Neutrophil (primary cell): ENCODE data around the gene ATG101.

Experiments
- H3K27ac ChIP-seq: fragments of 200-600 bp; sonication (generic); 2 replicates; pipeline ENCODE4 v1.5.1; 2016; ENCODE audit warnings: mild to moderate bottlenecking, moderate library complexity
- H3K27me3 ChIP-seq: fragments of 200-600 bp; sonication (generic); 2 replicates; pipeline ENCODE4 v1.6.0; 2016; ENCODE audit warnings: mild to moderate bottlenecking
- H3K36me3 ChIP-seq: fragments of 200-600 bp; sonication (generic); 2 replicates; pipeline ENCODE4 v1.5.1; 2017
- H3K4me1 ChIP-seq, 2 experiments: fragments of 200-600 bp in 1 of 2; sonication (generic) in 1 of 2; 1 replicate in 1 of 2; 2 replicates in 1 of 2; pipeline versions ENCODE4 v1.5.1 to v1.6.1; 2013 to 2016; ENCODE audit warnings: low read depth in 1 of 2, low read length in 1 of 2, mild to moderate bottlenecking in 1 of 2, moderate library complexity in 1 of 2; ENCODE audit not compliant: control insufficient read depth in 1 of 2, insufficient read depth in 1 of 2
- H3K4me3 ChIP-seq, 2 experiments: fragments of 200-600 bp in 1 of 2; sonication (generic) in 1 of 2; 1 replicate in 1 of 2; 2 replicates in 1 of 2; pipeline ENCODE4 v1.5.1; 2013 to 2016; ENCODE audit warnings: low read depth in 1 of 2, low read length in 1 of 2, mild to moderate bottlenecking in 1 of 2, moderate library complexity in 1 of 2
- H3K9me3 ChIP-seq: fragments of 200-600 bp; sonication (generic); 2 replicates; pipeline ENCODE4 v1.5.1; 2016
- TF ChIP-seq, protein P1 (sequence below): fragments of 200-600 bp; sonication (generic); IDR thresholded peaks from 2 replicates; pipeline ENCODE4 v1.5.1; 2016; ENCODE audit warnings: antibody characterized with exemption

ATG101 gene

DNA sequence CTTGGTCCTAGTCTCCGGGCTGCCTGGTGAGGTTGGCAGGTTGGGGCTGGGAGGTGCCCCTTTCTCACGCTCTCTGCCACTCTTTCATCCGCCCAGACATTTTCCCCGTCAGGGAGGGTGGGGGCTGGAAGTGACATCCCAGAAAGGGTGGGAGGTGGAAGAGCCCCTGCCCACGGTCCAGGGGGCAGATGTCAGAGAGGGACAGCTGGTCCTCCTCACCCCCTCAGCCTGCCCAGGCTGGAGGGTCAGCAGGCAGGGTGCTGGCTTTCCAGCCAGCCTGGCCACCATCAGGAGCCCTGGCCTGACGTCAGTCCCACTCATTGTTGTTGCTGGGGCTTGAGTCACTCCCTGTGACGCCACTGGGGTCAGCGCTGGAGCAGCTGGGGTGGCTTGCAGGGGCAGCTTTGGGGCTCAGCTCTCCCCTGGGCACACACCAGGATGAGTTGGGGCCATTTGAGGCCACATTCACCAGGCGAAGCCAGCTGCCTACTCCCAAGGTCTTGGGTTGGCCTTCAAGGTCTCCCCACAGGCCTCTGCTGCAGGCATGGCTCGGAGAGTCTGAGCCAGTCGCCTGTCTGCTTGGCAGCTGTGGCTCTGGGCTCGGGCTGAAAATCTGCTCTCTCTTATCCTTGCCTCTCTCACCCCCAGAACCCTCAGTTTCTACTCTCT is 5.7 kb upstream of the ATG101 start:
- H3K27me3 ChIP-seq = peaks cover 38% of the 10 kb centered on the region
- no peak overlapping the region for H3K27ac ChIP-seq
- TF ChIP-seq, protein P1, sequence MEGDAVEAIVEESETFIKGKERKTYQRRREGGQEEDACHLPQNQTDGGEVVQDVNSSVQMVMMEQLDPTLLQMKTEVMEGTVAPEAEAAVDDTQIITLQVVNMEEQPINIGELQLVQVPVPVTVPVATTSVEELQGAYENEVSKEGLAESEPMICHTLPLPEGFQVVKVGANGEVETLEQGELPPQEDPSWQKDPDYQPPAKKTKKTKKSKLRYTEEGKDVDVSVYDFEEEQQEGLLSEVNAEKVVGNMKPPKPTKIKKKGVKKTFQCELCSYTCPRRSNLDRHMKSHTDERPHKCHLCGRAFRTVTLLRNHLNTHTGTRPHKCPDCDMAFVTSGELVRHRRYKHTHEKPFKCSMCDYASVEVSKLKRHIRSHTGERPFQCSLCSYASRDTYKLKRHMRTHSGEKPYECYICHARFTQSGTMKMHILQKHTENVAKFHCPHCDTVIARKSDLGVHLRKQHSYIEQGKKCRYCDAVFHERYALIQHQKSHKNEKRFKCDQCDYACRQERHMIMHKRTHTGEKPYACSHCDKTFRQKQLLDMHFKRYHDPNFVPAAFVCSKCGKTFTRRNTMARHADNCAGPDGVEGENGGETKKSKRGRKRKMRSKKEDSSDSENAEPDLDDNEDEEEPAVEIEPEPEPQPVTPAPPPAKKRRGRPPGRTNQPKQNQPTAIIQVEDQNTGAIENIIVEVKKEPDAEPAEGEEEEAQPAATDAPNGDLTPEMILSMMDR = no peak

DNA sequence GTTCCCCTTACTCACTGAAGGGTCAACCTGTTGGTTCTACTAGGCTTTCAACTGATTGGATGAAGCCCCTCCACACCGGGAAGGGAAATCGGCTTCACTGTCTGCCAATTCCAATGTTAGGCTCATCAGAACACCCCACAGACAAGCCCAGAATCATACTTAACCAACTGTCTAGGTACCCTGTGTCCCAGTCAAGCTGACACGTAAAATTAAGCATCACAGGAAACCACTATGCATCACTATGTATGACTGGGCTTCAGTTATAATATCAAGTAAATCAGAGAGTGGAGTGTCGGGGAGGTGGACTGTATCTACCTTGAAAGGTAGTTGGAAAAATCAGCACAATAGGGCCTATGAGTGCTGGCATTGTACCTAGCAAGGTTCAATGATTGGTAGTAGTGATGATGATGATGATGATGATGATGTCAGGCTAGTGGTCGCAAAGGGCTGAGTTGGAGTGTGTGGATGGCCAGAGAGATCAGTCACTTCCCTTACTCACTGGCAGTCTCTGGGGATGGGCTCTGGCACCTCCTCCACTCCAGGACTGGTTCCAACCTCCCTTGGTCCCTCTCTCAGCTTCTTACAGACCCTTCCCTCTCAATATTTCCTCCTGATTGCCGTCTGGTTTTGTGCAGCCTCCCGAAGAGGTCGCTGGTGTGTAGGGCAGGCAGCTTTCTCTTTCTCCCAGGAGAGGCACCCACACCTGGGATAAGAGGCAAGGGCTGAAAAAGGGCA is 3.3 kb upstream of the ATG101 start:
- Histone ChIP-seq H3K4me3 (no peak overlapping the region), H3K27ac (no peak overlapping the region), H3K9me3 (no peaks in the 10 kb centered on the region), H3K36me3 (no peaks in the 10 kb centered on the region), H3K4me1 (peaks cover 15 to 18% of the 10 kb centered on the region in 2 experiments), H3K27me3 (peaks cover 38% of the 10 kb centered on the region)
- TF ChIP-seq, protein P1 = no peak

More for the DNA sequence above, 5.7 kb upstream of the ATG101 start:
- no peaks in the 10 kb centered on the region for H3K36me3 ChIP-seq
- H3K4me1 ChIP-seq = peaks cover 3% of the 10 kb centered on the region in 2 experiments
- no peak overlapping the region for H3K4me3 ChIP-seq
- no peaks in the 10 kb centered on the region for H3K9me3 ChIP-seq

- H3K9me3 ChIP-seq = no peaks in the 10 kb centered on the region
- H3K4me3 ChIP-seq = no peak overlapping the region
- H3K27ac ChIP-seq = no peak overlapping the region
- TF ChIP-seq, protein P1 = no peak
- H3K27me3 ChIP-seq = peaks cover 38% of the 10 kb centered on the region
- H3K36me3 ChIP-seq = peaks cover under 1% of the 10 kb centered on the region
- peaks cover 15 to 18% of the 10 kb centered on the region in 2 experiments for H3K4me1 ChIP-seq
These were observed 2.8 kb upstream of the ATG101 start for GRCh38 chr12:52067081-52067374.

GRCh38 chr12:52070185-52070925 is 577 bp downstream of the ATG101 start:
- H3K27ac ChIP-seq = peak overlapping the region; percentile 75
- peaks cover 15 to 18% of the 10 kb centered on the region in 2 experiments for H3K4me1 ChIP-seq
- peak overlapping the region; percentile 96 to 97 for H3K4me3 ChIP-seq
- TF ChIP-seq, protein P1 = no peak
- H3K27me3 ChIP-seq = peaks cover 26% of the 10 kb centered on the region
- H3K9me3 ChIP-seq = no peaks in the 10 kb centered on the region
- peaks cover 33% of the 10 kb centered on the region for H3K36me3 ChIP-seq

DNA sequence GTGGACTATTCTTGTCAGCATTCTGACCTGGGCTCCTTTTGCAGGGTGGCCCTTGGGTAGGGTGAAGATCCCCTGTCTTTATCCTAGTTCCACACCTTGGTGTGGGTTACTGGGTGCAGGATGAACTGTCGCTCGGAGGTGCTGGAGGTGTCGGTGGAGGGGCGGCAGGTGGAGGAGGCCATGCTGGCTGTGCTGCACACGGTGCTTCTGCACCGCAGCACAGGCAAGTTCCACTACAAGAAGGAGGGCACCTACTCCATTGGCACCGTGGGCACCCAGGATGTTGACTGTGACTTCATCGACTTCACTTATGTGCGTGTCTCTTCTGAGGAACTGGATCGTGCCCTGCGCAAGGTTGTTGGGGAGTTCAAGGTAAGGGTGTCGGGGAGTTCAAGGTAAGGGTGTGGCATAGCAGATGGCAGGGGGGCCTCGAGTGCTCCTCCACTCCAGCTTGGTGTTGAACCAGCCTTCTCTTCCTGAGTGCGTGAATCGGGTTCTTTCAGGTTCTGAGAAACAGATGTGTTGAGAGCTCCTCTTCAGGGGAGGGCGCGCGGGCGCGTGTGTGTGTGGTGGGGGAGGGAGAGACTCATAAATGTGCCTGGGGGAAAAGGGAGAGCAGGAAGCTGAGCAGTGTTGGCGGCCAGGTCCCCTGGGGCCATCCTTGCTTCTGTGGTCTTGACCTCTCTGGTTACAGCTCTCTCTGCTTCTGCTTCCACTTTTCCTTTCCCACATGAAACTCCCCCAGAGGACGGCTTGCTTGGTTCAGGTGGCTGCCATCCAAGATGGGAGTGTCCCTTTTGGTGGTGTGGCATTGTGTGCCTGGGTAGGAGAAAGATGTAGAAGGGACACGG is 4.0 kb downstream of the ATG101 start:
- Histone ChIP-seq H3K9me3 (no peaks in the 10 kb centered on the region), H3K27me3 (no peaks in the 10 kb centered on the region), H3K27ac (no peak overlapping the region), H3K4me1 (peaks cover 15 to 18% of the 10 kb centered on the region in 2 experiments), H3K36me3 (peaks cover 66% of the 10 kb centered on the region), H3K4me3 (no peak overlapping the region)
- TF ChIP-seq, protein P1 = no peak
